ENCODE results near the gene DAZAP1. TPM values are rescaled to one million over a fixed set of nuclear protein-coding genes. Genes with fewer than 3 reads are reported as not detected.

Gene DAZAP1
- total and polyA plus RNA-seq, 4 donors: 5.4 to 45.0 (median 29.7) TPM

GRCh38 chr19:1366899-1367870, 40.2 kb upstream of the DAZAP1 start:
- Histone ChIP-seq H3K4me1 (ENCODE audit: control insufficient read depth in 4 of 4, insufficient read depth in 4 of 4, low read length in 3 of 4) (no peaks in the 10 kb centered on the region), H3K9ac (ENCODE audit: low read depth in 1 of 2, low read length in 2 of 2) (no peak overlapping the region), H3K9me3 (ENCODE audit: control insufficient read depth in 4 of 4, low read length in 3 of 4) (no peaks in the 10 kb centered on the region), H3K27ac (ENCODE audit: low read depth in 1 of 2, low read length in 2 of 2) (no peak overlapping the region), H3K36me3 (ENCODE audit: control insufficient read depth in 4 of 4, insufficient read depth in 3 of 4, low read depth in 1 of 4, low read length in 3 of 4) (peaks cover 21 to 60% (median 27%) of the 10 kb centered on the region in 4 donors), H3K27me3 (ENCODE audit: control insufficient read depth in 4 of 4, insufficient read depth in 4 of 4, low read length in 3 of 4) (no peaks in the 10 kb centered on the region), H3K4me3 (ENCODE audit: low read depth in 1 of 3, low read length in 3 of 3) (no peak overlapping the region)
- WGBS: 86% methylated on average over 35 of the region's 35 CpGs
- TF ChIP-seq GABPA (IDR thresholded peaks at IDR 0.05 in 1 of 2, conservative IDR thresholded peaks at IDR 0.05 in 1 of 2) (no peak), NR2F2 (IDR thresholded peaks at IDR 0.05) (no peak), HNF4A (conservative IDR thresholded peaks at IDR 0.05) (no peak), HNF4G (IDR thresholded peaks at IDR 0.05) (no peak), SP1 (IDR thresholded peaks at IDR 0.05) (no peak), FOXA2 (IDR thresholded peaks at IDR 0.05) (no peak), ZBTB33 (IDR thresholded peaks at IDR 0.05) (no peak), RXRA (IDR thresholded peaks at IDR 0.05) (no peak), JUND (IDR thresholded peaks at IDR 0.05) (no peak), EGR1 (IDR thresholded peaks at IDR 0.05; ENCODE audit: low read depth in 2 of 2) (no peak), FOXA1 (IDR thresholded peaks at IDR 0.05) (no peak), MAX (IDR thresholded peaks at IDR 0.05) (no peak), RAD21 (IDR thresholded peaks at IDR 0.05) (no peak), CTCF (IDR thresholded peaks at IDR 0.05; ENCODE audit: low read depth, low read length, missing input control) (no peak), TAF1 (conservative IDR thresholded peaks at IDR 0.05) (no peak), REST (IDR thresholded peaks at IDR 0.05) (no peak), ATF3 (IDR thresholded peaks at IDR 0.05) (no peak), YY1 (IDR thresholded peaks at IDR 0.05) (no peak)
- no peak for DNase-seq (ENCODE audit: low spot score)
